Activated T-helper 2 cell treated with anti-CD3 and anti-CD28 coated beads, Interferon-gamma antibody, Interleukin-2, Interleukin-4, amounts not matched to agents 10 μg/mL and 5 μg/mL and 100 μg/mL, durations not matched to agents 14 hours and 24 hours and 36 hours (primary cell): ENCODE results near the gene CSGALNACT2. TPM values are rescaled to one million over a fixed set of nuclear protein-coding genes. Genes with fewer than 3 reads are reported as not detected.

Experiments used
- DNase-seq: peaks from one replicate; pipeline ENCODE4 v3.0.0; 2021; ENCODE audit warnings: low spot score
- H3K27ac Mint-ChIP-seq: one replicate; pipeline ENCODE4 v1.8.0; 2021; ENCODE audit warnings: mixed read lengths
- H3K27me3 Mint-ChIP-seq: one replicate; pipeline ENCODE4 v1.8.0; 2021; ENCODE audit warnings: low read depth, mixed read lengths
- H3K36me3 Mint-ChIP-seq: one replicate; pipeline ENCODE4 v1.8.0; 2021; ENCODE audit warnings: low read depth, mixed read lengths
- H3K4me1 Mint-ChIP-seq: one replicate; pipeline ENCODE4 v1.8.0; 2021; ENCODE audit warnings: low read depth, mixed read lengths
- H3K4me3 Mint-ChIP-seq: one replicate; pipeline ENCODE4 v1.8.0; 2021; ENCODE audit warnings: low read depth, mild to moderate bottlenecking, moderate library complexity, mixed read lengths
- H3K9me3 Mint-ChIP-seq: one replicate; pipeline ENCODE4 v1.8.0; 2021; ENCODE audit warnings: mixed read lengths
- intact Hi-C: fragments of 100-400 bp; cut with micrococcal nuclease; formaldehyde crosslinking; loops from one replicate; pipeline ENCODE4 v1.15.1; 2023
- total RNA-seq: library from RNA; stranded (reverse); gene quantifications from 2 replicates; pipeline ENCODE4 v1.2.3, GENCODE V29; 2022

CSGALNACT2 gene
- total RNA-seq, 1 donor from 2014 or later = 25.2 TPM

GRCh38 chr10:43130770-43131171, 7.5 kb upstream of the CSGALNACT2 start:
- DNase-seq = peak; percentile 6
- H3K27ac Mint-ChIP-seq = no peak overlapping the region
- H3K9me3 Mint-ChIP-seq = no peaks in the 10 kb centered on the region
- intact Hi-C loops = no loop called here
- H3K4me1 Mint-ChIP-seq = peaks cover 55% of the 10 kb centered on the region
- H3K4me3 Mint-ChIP-seq = no peak overlapping the region
- peaks cover 5% of the 10 kb centered on the region for H3K36me3 Mint-ChIP-seq
- no peaks in the 10 kb centered on the region for H3K27me3 Mint-ChIP-seq

GRCh38 chr10:43131256-43131655, 7.0 kb upstream of the CSGALNACT2 start:
- peak; percentile 7 for DNase-seq
- Mint-ChIP-seq H3K4me3 (no peak overlapping the region), H3K27ac (no peak overlapping the region), H3K36me3 (peaks cover 10% of the 10 kb centered on the region), H3K27me3 (no peaks in the 10 kb centered on the region), H3K9me3 (no peaks in the 10 kb centered on the region), H3K4me1 (peaks cover 59% of the 10 kb centered on the region)
- intact Hi-C loops = no loop called here

DNA sequence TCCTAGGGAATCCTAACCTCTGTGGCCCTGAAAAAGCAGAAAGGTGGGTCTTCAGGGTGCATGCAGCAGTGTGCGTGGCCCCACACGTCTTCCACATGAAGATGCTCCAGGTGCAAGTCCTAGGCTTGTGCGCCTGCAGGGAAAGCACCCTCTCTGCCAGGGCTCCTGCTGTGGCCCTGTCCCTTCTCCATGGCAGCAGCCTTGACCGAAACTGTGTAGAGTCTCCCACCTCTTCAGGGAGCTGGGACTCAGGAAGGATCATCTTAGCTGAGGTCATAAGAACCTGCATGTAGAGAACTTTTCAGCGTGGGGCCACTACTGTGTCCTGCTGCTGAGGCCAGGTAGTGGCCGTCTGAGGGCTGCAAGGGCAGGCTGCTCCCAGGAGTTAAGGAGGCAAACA, 6.3 kb upstream of the CSGALNACT2 start:
- no peaks in the 10 kb centered on the region for H3K9me3 Mint-ChIP-seq
- H3K4me3 Mint-ChIP-seq = no peak overlapping the region
- peak; percentile 6 for DNase-seq
- H3K36me3 Mint-ChIP-seq = peaks cover 14% of the 10 kb centered on the region
- H3K27ac Mint-ChIP-seq = no peak overlapping the region
- intact Hi-C loops = no loop called here
- H3K27me3 Mint-ChIP-seq = no peaks in the 10 kb centered on the region
- peaks cover 60% of the 10 kb centered on the region for H3K4me1 Mint-ChIP-seq

GRCh38 chr10:43132867-43133787, 5.1 kb upstream of the CSGALNACT2 start:
- H3K9me3 Mint-ChIP-seq = no peaks in the 10 kb centered on the region
- H3K4me3 Mint-ChIP-seq = no peak overlapping the region
- H3K4me1 Mint-ChIP-seq = peaks cover 50% of the 10 kb centered on the region
- no peak for DNase-seq
- H3K27ac Mint-ChIP-seq = peak overlapping the region; percentile 19
- intact Hi-C loops = no loop called here
- H3K27me3 Mint-ChIP-seq = no peaks in the 10 kb centered on the region
- peaks cover 14% of the 10 kb centered on the region for H3K36me3 Mint-ChIP-seq

- H3K4me3 Mint-ChIP-seq = no peak overlapping the region
These were observed 3.9 kb upstream of the CSGALNACT2 start for GRCh38 chr10:43134126-43134905.

GRCh38 chr10:43135064-43135463, 3.2 kb upstream of the CSGALNACT2 start:
- Mint-ChIP-seq H3K27ac (no peak overlapping the region), H3K36me3 (peaks cover 20% of the 10 kb centered on the region), H3K9me3 (no peaks in the 10 kb centered on the region), H3K4me3 (no peak overlapping the region), H3K4me1 (peaks cover 46% of the 10 kb centered on the region), H3K27me3 (no peaks in the 10 kb centered on the region)
- no peak for DNase-seq
- intact Hi-C loops = loop anchor here (5.0 kb wide), 2 partner anchors 272 to 498 kb away; partner anchors contain the start of genes HNRNPF and ZNF33B

More at GRCh38 chr10:43134126-43134905, 3.9 kb upstream of the CSGALNACT2 start:
- H3K27ac Mint-ChIP-seq = no peak overlapping the region
- intact Hi-C loops = no loop called here
- no peaks in the 10 kb centered on the region for H3K9me3 Mint-ChIP-seq
- H3K36me3 Mint-ChIP-seq = peaks cover 20% of the 10 kb centered on the region
- H3K27me3 Mint-ChIP-seq = no peaks in the 10 kb centered on the region
- DNase-seq = no peak
- H3K4me1 Mint-ChIP-seq = peaks cover 45% of the 10 kb centered on the region

- Mint-ChIP-seq H3K36me3 (peaks cover 23% of the 10 kb centered on the region), H3K27me3 (no peaks in the 10 kb centered on the region), H3K27ac (peak overlapping the region; percentile 30), H3K4me3 (peak overlapping the region; percentile 96), H3K9me3 (no peaks in the 10 kb centered on the region), H3K4me1 (peaks cover 50% of the 10 kb centered on the region)
- intact Hi-C loops = loop anchor here (5.0 kb wide), 2 partner anchors 272 to 498 kb away; partner anchors contain the start of genes HNRNPF and ZNF33B
- DNase-seq = no peak
These were observed 2.6 kb upstream of the CSGALNACT2 start for GRCh38 chr10:43135656-43136055.

- Mint-ChIP-seq H3K9me3 (no peaks in the 10 kb centered on the region), H3K4me3 (peak overlapping the region; percentile 96)
- intact Hi-C loops = loop anchor here (5.0 kb wide), 2 partner anchors 271 to 499 kb away; partner anchors contain the start of genes HNRNPF and ZNF33B
These were observed 1.8 kb upstream of the CSGALNACT2 start for GRCh38 chr10:43136432-43136831.

GRCh38 chr10:43136995-43137716, 1.1 kb upstream of the CSGALNACT2 start:
- DNase-seq = no peak
- Mint-ChIP-seq H3K27me3 (no peaks in the 10 kb centered on the region), H3K36me3 (peaks cover 25% of the 10 kb centered on the region), H3K4me3 (peak overlapping the region; percentile 96), H3K9me3 (no peaks in the 10 kb centered on the region), H3K4me1 (peaks cover 52% of the 10 kb centered on the region), H3K27ac (peak overlapping the region; percentile 97)
- intact Hi-C loops = loop anchor here (5.0 kb wide), 2 partner anchors 270 to 500 kb away; partner anchors contain the start of genes HNRNPF and ZNF33B

More at GRCh38 chr10:43136432-43136831, 1.8 kb upstream of the CSGALNACT2 start:
- peaks cover 51% of the 10 kb centered on the region for H3K4me1 Mint-ChIP-seq
- peak overlapping the region; percentile 30 for H3K27ac Mint-ChIP-seq
- H3K27me3 Mint-ChIP-seq = no peaks in the 10 kb centered on the region
- H3K36me3 Mint-ChIP-seq = peaks cover 25% of the 10 kb centered on the region
- no peak for DNase-seq

DNA sequence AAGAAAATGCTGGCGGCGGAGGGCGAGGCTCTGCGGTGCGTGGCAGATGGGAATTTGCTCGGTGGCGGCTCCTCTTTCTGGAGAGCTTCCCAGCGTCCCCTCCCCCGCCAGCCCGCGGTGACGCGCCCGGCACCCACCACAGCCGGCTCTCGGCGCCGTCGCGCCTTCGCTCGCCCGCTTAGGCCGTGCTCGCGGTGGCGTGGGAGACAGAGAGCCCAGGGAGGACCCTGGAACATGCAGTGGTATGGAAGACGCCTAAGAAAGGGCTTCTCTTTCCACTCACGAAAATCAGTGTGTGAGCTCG, 576 bp upstream of the CSGALNACT2 start:
- Mint-ChIP-seq H3K4me3 (peak overlapping the region; percentile 96), H3K4me1 (peaks cover 57% of the 10 kb centered on the region), H3K9me3 (no peaks in the 10 kb centered on the region), H3K36me3 (peaks cover 30% of the 10 kb centered on the region), H3K27me3 (no peaks in the 10 kb centered on the region), H3K27ac (peak overlapping the region; percentile 97)
- intact Hi-C loops = loop anchor here (1.0 to 5.0 kb wide), 6 partner anchors 8 to 500 kb away; partner anchors contain the start of genes HNRNPF and ZNF33B
- DNase-seq = no peak

DNA sequence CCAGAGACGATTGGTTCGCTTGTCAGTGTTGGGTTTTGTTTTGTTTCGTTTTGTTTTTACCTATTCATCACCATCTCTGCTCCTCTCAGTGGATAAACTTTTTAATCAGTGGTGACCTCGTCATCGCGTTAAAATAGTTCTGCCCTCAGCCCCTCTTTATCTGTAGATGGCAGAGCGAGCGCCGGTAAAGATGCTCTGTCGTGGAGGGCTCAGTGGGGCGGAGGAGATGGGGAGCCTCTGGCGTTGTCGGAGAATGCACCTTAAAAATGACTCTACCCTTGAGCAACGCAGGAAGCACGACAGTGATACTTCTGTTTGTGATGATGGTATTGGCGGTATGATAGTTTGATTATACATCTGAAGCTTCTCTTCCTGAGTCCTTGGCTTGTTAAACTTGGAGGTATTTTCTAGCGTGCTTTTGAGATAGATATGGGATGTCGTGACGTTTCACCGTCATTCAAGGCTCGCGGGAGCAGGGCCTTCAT, 554 bp downstream of the CSGALNACT2 start:
- Mint-ChIP-seq H3K27me3 (no peaks in the 10 kb centered on the region), H3K9me3 (no peaks in the 10 kb centered on the region), H3K4me1 (peaks cover 60% of the 10 kb centered on the region), H3K36me3 (peaks cover 37% of the 10 kb centered on the region), H3K4me3 (peak overlapping the region; percentile 92), H3K27ac (peak overlapping the region; percentile 100)
- DNase-seq = peak; percentile 65
- intact Hi-C loops = loop anchor here (1.0 to 5.0 kb wide), 6 partner anchors 9 to 501 kb away; partner anchors contain the start of genes HNRNPF and ZNF33B

GRCh38 chr10:43141421-43141820, 3.2 kb downstream of the CSGALNACT2 start:
- Mint-ChIP-seq H3K9me3 (no peaks in the 10 kb centered on the region), H3K4me1 (peaks cover 64% of the 10 kb centered on the region), H3K27ac (no peak overlapping the region), H3K4me3 (no peak overlapping the region), H3K36me3 (peaks cover 43% of the 10 kb centered on the region), H3K27me3 (no peaks in the 10 kb centered on the region)
- DNase-seq = no peak
- intact Hi-C loops = loop anchor here (5.0 kb wide), 1 partner anchor 256 kb away; no protein-coding TSS in a partner anchor
